ENCODE results near the gene ACSL4.
"Not testable (repeated sequence)": the region's sequence is repeated elsewhere in the genome, so short reads cannot be mapped to it uniquely, and the experiment has no call there.

ACSL4 gene

DNA sequence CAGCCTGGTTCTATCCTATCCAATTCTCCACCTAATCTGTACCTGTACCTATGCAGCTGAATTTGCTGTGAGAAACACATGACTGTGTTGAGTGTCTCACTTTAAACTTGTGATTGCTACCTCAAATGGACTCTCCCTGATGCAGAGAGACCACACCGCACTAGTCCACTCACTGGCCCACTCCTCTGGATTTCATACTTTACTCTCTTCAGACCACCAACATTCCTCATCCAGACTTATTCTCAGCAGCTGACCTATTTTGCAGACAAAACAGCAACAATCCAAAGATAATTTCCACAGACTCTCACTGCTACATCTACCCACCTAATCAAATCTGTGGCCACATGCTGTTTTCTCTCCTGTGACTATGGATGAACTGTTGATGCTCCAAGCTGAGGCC is 45.2 kb downstream of the ACSL4 start:
- in situ Hi-C loops (cut with HindIII; ENCODE audit: low pct_ligation_motif_present, low pct_unique_long_range_greater_than_20kb, low sequenced_read_pairs): no loop called here
- DNase-seq: no peak

DNA sequence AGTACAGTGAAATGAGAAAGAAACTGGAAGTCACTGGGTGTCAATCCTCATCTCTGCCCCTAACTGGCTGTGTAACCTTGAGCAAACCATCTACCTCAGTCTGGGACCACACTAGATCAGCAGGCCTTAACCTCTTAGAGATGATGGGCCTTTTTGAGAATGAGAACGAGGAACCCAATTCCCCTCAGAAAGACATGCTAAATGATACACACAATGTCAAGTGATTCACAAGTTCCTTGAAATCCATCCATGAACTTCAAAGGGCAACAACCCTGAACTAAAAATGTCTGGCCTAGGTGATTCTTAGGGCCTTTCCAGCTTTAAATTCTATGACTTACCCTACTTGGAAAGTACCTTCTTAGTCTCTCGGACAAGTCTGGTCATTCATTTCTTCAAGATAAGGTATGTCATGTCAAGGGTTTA is 47.4 kb downstream of the ACSL4 start:
- DNase-seq: no peak
- in situ Hi-C loops (cut with HindIII; ENCODE audit: low pct_ligation_motif_present, low pct_unique_long_range_greater_than_20kb, low sequenced_read_pairs): no loop called here

DNA sequence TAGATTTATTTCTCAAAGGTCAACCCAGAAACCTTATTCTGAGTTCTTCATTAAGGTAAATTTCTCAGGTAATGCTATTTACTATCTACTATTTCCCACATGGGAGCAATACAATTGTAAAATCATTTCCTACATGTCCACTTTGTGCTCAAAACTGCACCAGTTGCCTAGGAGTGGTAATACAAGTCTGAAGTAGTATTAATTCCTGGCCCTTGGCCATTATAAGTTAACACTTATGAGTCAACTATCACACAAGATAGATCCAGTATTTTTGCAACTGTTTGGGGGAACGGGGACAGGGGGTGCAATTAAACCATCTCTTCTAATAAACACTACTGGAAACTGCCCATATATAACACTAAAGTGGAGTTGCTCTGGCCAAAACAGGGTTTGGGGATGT is 48.9 kb downstream of the ACSL4 start:
- in situ Hi-C loops (cut with HindIII; ENCODE audit: low pct_ligation_motif_present, low pct_unique_long_range_greater_than_20kb, low sequenced_read_pairs): no loop called here
- peak; percentile 8 for DNase-seq

- in situ Hi-C loops (cut with HindIII; ENCODE audit: low pct_ligation_motif_present, low pct_unique_long_range_greater_than_20kb, low sequenced_read_pairs): no loop called here
- DNase-seq: no peak
Measured at GRCh38 chrX:109681475-109682081, 51.5 kb downstream of the ACSL4 start.

GRCh38 chrX:109679820-109680219 is 53.2 kb downstream of the ACSL4 start:
- in situ Hi-C loops (cut with HindIII; ENCODE audit: low pct_ligation_motif_present, low pct_unique_long_range_greater_than_20kb, low sequenced_read_pairs): no loop called here
- no peak for DNase-seq

DNA sequence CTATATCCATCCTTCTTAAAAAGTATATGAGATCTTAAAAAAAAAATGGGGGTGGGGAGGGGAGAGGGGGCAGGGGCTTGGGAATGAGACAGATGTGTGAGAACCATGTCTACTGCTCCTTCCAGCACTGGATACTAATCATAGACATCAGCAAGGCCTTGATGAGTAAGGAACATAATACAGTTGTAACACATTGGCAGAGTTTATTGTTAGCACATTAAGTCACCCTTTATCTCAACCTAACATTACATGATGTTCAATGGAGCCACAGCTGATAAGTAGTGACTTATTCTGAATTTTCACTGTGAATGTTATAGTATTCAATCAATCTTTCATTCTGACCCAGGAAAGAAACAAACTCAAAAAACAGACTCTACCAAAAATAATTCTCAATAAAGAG is 60.8 kb downstream of the ACSL4 start:
- in situ Hi-C loops (cut with HindIII; ENCODE audit: low pct_ligation_motif_present, low pct_unique_long_range_greater_than_20kb, low sequenced_read_pairs): no loop called here
- DNase-seq: no peak

GRCh38 chrX:109671170-109671569 is 61.9 kb downstream of the ACSL4 start:
- in situ Hi-C loops (cut with HindIII; ENCODE audit: low pct_ligation_motif_present, low pct_unique_long_range_greater_than_20kb, low sequenced_read_pairs); DNase-seq: not testable (repeated sequence)

DNA sequence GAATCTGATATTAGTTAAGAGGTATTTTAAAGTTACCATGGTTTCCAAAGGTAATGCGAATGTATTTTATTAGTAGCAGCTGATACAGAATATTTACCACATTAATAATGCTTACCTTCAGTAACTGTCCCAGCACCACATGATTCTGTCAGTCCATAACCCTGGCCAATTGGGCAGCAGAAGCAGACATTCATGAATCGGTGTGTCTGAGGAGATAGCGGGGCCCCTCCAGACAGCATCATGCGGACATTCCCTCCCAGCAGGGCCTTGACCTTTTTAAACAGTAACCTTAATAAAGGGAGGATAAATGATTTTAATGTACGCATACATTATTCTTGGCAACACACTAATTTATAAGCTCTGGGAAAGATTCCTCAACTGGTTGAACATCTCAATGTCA is 65.1 kb downstream of the ACSL4 start:
- in situ Hi-C loops (cut with HindIII; ENCODE audit: low pct_ligation_motif_present, low pct_unique_long_range_greater_than_20kb, low sequenced_read_pairs): no loop called here
- DNase-seq: no peak

DNA sequence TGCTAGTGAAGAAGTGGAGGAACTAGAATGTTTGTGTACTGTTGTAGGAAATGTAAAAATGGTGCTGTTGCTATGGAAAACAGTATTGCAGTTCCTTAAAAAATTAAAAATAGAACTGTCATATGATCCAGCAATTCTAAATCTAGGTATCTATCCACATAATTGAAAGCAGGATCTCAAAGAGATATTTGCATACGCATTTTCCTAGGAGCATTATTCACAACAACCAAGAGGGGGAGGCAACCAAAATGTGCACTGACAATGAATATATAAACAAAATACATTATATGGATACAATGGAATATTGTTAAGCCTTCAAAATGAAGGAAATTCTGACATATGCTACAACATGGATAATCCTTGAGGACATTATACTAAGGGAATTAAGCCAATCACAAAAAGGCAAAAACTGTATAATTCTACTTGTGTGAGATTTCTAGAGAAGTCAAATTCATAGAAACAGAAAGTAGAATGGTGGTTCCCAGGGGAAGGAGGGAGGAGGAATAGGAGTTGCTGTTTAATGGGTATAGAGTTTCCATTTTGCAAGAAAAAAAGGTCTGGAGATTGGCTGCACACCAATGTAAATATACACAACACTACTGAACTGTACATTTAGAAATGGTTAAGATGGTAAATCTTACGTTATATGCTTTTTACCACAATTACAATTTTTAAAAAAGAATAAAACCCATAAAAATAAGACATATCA is 72.5 kb downstream of the ACSL4 start:
- DNase-seq: no peak
- in situ Hi-C loops (cut with HindIII; ENCODE audit: low pct_ligation_motif_present, low pct_unique_long_range_greater_than_20kb, low sequenced_read_pairs): no loop called here

DNA sequence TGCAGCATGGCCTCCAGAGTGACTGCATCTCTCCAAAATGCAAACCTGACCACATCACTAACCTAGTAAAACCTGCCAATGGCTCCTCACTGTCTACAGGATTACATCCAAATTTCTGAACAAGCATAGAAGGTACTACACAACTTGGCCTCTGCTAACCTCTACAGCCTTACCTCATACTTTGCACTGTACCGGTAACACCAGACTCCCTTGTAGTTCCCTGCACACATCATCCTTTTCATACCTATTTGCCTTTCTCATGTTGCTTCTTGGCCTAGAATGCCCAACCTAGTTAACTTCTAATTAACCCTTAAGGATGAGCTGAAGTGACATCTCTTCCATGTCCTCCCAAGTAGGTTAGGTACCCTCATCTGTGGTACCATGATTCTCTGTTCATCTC is 74.7 kb downstream of the ACSL4 start:
- no peak for DNase-seq
- in situ Hi-C loops (cut with HindIII; ENCODE audit: low pct_ligation_motif_present, low pct_unique_long_range_greater_than_20kb, low sequenced_read_pairs): no loop called here

DNA sequence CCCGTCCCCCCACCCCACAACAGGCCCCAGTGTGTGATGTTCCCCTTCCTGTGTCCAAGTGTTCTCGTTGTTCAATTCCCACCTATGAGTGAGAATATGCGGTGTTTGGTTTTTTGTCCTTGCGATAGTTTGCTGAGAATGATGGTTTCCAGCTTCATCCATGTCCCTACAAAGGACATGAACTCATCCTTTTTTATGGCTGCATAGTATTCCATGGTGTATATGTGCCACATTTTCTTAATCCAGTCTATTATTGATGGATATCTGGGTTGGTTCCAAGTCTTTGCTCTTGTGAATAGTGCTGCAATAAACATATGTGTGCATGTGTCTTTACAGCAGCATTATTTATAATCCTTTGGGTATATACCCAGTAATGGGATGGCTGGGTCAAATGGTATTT is 75.7 kb downstream of the ACSL4 start:
- in situ Hi-C loops (cut with HindIII; ENCODE audit: low pct_ligation_motif_present, low pct_unique_long_range_greater_than_20kb, low sequenced_read_pairs); DNase-seq: not testable (repeated sequence)

- DNase-seq: no peak
Measured at GRCh38 chrX:109656774-109657173, 76.3 kb downstream of the ACSL4 start.

DNA sequence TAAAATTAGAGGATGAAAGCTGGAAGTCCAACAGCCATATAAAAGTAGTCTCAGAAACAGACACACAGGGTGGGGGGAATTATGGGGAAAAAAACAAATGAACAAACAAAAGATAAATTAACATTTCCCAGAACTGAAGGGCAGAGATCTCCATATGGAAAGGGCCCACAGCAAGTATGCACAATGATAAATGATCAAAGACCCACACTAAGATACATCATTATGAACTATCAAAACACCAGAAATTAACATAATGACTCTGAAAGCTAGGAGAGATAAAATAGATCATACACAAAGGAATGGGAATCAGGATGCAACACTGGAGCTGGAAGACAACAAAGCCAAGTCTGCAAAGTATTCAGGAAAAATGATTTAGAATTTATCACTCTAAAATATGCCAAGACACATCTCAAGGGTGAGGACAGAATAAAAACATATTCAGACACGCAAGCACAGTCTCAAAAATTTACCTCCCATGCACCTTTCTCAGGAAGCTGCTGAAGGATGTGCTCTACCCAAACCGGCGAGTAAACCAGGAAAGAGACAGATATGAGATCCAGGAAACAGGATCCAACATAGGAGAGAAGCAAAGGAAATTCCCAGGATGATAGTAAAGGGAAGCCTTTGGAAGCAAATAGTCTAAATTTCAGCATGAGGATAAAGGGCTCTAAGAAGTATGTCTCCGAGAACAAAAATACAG is 77.4 kb downstream of the ACSL4 start:
- DNase-seq: no peak
- in situ Hi-C loops (cut with HindIII; ENCODE audit: low pct_ligation_motif_present, low pct_unique_long_range_greater_than_20kb, low sequenced_read_pairs): no loop called here

More at GRCh38 chrX:109656774-109657173, 76.3 kb downstream of the ACSL4 start:
- in situ Hi-C loops (cut with HindIII; ENCODE audit: low pct_ligation_motif_present, low pct_unique_long_range_greater_than_20kb, low sequenced_read_pairs): no loop called here

DNA sequence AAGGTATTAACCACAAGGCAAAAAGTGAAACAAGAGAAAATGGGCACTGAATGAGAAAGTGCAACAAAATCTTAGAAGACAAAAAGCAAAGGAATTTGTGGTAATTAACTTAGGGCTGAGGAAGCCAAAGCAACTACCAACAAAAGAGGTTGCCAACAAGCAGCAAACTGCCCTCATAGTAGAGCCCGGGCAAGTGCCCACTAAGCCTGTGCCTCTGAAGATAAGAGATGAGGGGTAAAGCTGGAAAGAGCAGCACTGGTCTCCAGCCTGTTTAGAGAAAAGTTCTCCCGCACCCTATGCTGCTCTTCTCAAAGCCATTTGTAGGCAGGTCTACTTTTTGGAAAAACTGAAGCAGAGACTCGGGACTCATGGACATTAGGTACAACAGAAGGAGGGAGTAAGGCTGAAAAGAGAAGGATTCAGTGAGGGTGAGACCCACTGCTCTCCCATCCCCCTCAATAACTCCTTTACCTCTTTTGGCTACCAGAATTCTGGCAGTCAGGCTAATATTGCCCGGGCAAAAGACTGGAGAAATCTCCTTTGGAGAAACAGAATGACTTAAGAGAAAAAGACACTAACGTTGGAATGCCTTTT is 78.4 kb downstream of the ACSL4 start:
- in situ Hi-C loops (cut with HindIII; ENCODE audit: low pct_ligation_motif_present, low pct_unique_long_range_greater_than_20kb, low sequenced_read_pairs): no loop called here
- DNase-seq: no peak

DNA sequence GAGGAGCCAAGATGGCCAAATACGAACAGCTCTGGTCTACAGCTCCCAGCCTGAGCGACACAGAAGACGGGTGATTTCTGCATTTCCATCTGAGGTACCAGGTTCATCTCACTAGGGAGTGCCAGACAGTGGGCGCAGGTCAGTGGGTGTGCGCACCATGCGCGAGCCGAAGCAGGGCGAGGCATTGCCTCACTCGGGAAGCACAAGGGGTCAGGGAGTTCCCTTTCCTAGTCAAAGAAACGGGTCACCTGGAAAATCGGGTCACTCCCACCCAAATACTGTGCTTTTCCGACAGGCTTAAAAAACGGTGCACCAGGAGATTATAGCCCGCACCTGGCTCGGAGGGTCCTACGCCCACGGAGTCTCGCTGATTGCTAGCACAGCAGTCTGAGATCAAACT is 88.4 kb downstream of the ACSL4 start:
- in situ Hi-C loops (cut with HindIII; ENCODE audit: low pct_ligation_motif_present, low pct_unique_long_range_greater_than_20kb, low sequenced_read_pairs); DNase-seq: not testable (repeated sequence)

DNA sequence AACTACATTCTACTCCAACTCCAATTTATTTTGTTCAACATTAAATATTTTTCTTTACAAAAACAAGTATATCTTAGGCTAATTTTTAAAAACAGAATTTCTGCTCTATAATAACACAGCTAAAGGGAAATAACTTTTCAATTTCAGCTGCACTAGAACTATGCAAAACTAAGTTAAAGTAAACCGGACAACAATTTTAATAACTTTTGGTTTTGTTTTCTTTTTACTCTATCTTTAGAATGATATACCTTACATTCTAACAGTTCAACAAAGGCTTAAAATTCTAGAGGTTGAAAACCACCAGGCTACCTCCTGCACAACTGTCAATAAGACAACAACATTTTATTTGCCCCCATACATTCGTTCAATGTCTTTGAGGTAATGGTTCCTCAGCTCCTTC is 89.4 kb downstream of the ACSL4 start:
- no peak for DNase-seq
- in situ Hi-C loops (cut with HindIII; ENCODE audit: low pct_ligation_motif_present, low pct_unique_long_range_greater_than_20kb, low sequenced_read_pairs): no loop called here

DNA sequence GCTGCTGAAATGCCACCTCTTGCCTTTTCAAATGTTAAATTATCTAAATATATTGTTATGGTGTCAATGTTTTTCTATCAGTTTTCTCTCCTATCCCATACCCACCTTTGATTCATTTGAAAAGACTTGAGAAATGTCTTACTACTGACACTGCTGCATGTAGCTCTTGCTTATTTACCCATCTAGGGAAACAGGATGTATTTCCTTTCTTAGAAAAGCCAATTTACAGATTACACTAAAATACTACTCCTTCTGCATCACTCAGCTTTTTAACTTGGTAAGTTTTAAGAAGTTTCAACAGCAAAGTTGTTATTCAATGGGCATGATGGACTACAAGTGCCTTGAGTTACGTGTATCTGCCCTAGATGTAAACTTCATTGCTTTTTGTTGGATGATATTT is 94.9 kb downstream of the ACSL4 start:
- in situ Hi-C loops (cut with HindIII; ENCODE audit: low pct_ligation_motif_present, low pct_unique_long_range_greater_than_20kb, low sequenced_read_pairs): no loop called here
- no peak for DNase-seq

DNA sequence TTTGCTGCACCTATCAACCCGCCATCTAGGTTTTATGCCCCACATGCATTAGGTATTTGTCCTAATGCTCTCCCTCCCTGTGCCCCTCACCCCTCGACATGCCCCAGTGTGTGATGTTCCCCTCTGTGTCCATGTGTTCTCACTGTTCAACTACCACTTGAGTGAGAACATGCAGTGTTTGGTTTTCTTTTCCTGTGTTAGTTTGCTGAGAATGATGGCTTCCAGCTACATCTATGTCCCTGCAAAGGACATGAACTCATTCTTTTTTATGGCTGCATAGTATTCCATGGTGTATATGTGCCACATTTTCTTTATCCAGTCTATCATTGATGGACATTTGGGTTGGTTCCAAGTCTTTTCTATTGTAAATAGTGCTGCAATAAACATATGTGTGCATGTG is 95.6 kb downstream of the ACSL4 start:
- DNase-seq; in situ Hi-C loops (cut with HindIII; ENCODE audit: low pct_ligation_motif_present, low pct_unique_long_range_greater_than_20kb, low sequenced_read_pairs): not testable (repeated sequence)

DNA sequence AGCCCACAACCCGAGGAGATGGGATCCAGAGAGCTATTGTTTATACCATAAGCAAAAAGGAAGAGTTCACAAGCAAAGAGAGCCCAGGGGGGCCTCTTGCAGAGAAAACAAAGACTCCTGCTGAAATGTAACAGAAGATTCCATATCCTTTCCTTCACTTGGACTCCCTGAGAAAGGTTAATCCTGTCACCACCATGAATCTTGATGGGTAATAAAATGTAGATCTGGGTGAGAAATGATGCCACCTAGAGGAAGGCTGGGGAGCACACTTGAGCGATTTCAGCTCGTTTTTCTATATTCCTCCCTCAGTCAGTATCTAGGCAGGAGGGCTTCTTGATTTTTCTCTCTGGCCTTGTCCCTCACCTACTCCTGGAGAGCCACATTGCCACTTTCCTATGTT is 97.9 kb downstream of the ACSL4 start:
- in situ Hi-C loops (cut with HindIII; ENCODE audit: low pct_ligation_motif_present, low pct_unique_long_range_greater_than_20kb, low sequenced_read_pairs): no loop called here
- DNase-seq: peak; percentile 13
